Measurements from ENCODE around the gene CNTNAP2.

GRCh38 chr7:146720195-146720594, 603.6 kb downstream of the CNTNAP2 start:
- TF ChIP-seq POLR2A (IDR thresholded peaks at IDR 0.05; ENCODE audit: low read depth, low read length) (no peak), CTCF (conservative IDR thresholded peaks at IDR 0.05; ENCODE audit: low read depth, low read length) (no peak), CEBPB (IDR thresholded peaks at IDR 0.05; ENCODE audit: low read depth, low read length) (no peak), BHLHE40 (IDR thresholded peaks at IDR 0.05; ENCODE audit: low read depth, low read length) (no peak), RCOR1 (IDR thresholded peaks at IDR 0.05; ENCODE audit: insufficient replicate concordance, low read length) (no peak), RAD21 (IDR thresholded peaks at IDR 0.05; ENCODE audit: low read length) (no peak), SMC3 (IDR thresholded peaks at IDR 0.05; ENCODE audit: low read depth, low read length) (no peak), NFE2L2 (IDR thresholded peaks at IDR 0.05; ENCODE audit: low read depth, low read length) (no peak), FOS (IDR thresholded peaks at IDR 0.05; ENCODE audit: low read depth, low read length) (no peak), RFX5 (IDR thresholded peaks at IDR 0.05; ENCODE audit: low read depth, low read length) (no peak)
- TF ChIP-seq, protein P1, sequence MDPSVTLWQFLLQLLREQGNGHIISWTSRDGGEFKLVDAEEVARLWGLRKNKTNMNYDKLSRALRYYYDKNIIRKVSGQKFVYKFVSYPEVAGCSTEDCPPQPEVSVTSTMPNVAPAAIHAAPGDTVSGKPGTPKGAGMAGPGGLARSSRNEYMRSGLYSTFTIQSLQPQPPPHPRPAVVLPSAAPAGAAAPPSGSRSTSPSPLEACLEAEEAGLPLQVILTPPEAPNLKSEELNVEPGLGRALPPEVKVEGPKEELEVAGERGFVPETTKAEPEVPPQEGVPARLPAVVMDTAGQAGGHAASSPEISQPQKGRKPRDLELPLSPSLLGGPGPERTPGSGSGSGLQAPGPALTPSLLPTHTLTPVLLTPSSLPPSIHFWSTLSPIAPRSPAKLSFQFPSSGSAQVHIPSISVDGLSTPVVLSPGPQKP (IDR thresholded peaks at IDR 0.05; ENCODE audit: borderline replicate concordance, low read depth, low read length): no peak
- TF ChIP-seq, protein P2, sequence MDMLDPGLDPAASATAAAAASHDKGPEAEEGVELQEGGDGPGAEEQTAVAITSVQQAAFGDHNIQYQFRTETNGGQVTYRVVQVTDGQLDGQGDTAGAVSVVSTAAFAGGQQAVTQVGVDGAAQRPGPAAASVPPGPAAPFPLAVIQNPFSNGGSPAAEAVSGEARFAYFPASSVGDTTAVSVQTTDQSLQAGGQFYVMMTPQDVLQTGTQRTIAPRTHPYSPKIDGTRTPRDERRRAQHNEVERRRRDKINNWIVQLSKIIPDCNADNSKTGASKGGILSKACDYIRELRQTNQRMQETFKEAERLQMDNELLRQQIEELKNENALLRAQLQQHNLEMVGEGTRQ (IDR thresholded peaks at IDR 0.05; ENCODE audit: low read depth, low read length): no peak
